ENCODE results near the gene ARHGEF25. TPM values are rescaled to one million over a fixed set of nuclear protein-coding genes. Genes with fewer than 3 reads are reported as not detected.
"Not testable (repeated sequence)": the region's sequence is repeated elsewhere in the genome, so short reads cannot be mapped to it uniquely, and the experiment has no call there.

The ARHGEF25 gene
- 0.87 TPM in 1 of 2 replicates, not detected in the other for total RNA-seq (2014; rRNA removed; shearing (Covaris generic); ENCODE audit: low replicate concordance)

DNA sequence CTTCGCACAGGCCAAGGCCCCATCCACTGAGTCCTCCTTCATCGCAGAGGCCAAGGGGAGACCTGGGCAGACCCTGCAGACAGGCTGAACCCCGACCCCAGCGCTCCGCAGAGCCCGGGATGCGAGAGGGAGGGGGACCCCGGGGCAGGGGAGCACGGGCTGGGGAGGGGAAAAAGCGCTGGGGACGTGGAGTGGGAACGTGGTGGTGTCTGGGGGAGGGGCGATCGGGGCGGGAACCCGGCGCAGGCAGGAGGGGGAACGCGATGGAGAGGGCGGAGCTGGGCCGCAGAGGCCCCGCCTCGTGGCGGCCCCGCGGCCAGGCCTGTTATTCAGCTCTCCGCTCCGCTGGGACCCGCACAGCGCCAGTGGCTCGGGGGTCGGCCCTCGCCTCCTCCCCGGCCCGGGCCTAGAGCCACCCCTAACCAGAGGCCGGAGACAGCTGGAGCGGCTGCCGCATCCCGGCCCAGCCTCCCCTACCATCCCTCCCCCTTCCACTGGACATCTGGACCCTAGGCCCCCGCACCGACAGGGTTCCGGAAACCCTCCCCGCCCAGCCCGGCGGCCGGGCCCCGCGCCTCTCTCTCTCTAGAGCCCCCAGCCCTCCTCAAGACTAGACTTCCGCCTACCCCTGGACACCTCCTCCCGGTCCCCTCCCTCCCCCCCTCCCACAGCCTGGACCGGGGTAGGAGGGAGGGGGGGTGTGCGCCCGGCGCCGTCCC is at the start of gene ARHGEF25:
ARHGEF25 (plus strand) TSS at position 328 of the 719 bp plus-strand sequence. CDS start 460 bp downstream, outside the sequence.
- no peaks in the 10 kb centered on the region for H4K20me1 ChIP-seq (ENCODE audit: insufficient read depth, low read depth, low read length)
- H3K36me3 ChIP-seq (ENCODE audit: insufficient read depth, low read length): no peaks in the 10 kb centered on the region
- H3K9ac ChIP-seq (ENCODE audit: low read length): peak within 1 kb of the TSS; percentile 54
- H3K79me2 ChIP-seq (ENCODE audit: low read length): no peaks in the 10 kb centered on the region
- peak within 1 kb of the TSS; percentile 63 for H3K4me2 ChIP-seq (ENCODE audit: low read depth, low read length, poor library complexity, severe bottlenecking)
- DNase-seq: peak; percentile 54
- peaks cover 28% of the 10 kb centered on the region for H3K4me1 ChIP-seq (ENCODE audit: low read length)
- no peaks in the 10 kb centered on the region for H3K9me2 ChIP-seq (replicated peaks; ENCODE audit: insufficient read depth, low read length)
- H3K27me3 ChIP-seq (ENCODE audit: low read length): no peaks in the 10 kb centered on the region
- no peak within 1 kb of the TSS for H3K27ac ChIP-seq (ENCODE audit: low read length)
- H2AFZ ChIP-seq (ENCODE audit: low read length): no peak within 1 kb of the TSS; the same call in 1 of the 2 replicates
- H3K9me3 ChIP-seq (ENCODE audit: low read length): no peaks in the 10 kb centered on the region
- H3K4me3 ChIP-seq (ENCODE audit: low read length): peak within 1 kb of the TSS; percentile 58; the same call in 1 of the 2 replicates

DNA sequence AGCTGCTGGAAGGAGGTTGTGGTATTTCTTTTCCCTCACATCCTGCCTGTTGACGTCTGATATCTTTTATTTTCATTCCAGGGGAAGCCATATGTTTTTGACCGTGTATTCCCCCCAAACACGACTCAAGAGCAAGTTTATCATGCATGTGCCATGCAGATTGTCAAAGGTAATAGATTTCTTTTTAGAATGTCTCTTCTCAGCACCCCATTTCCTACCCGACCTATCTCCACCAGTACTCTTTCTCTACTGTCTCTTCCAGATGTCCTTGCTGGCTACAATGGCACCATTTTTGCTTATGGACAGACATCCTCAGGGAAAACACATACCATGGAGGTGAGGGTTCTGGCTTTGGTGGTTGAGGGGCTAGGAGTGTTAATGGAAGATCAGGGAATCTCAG is 47.9 kb upstream of the ARHGEF25 start:
- Histone ChIP-seq H3K9me2 (replicated peaks; ENCODE audit: insufficient read depth, low read length) (no peaks in the 10 kb centered on the region), H3K36me3 (ENCODE audit: insufficient read depth, low read length) (peaks cover 15% of the 10 kb centered on the region; the same call in 1 of the 2 replicates), H3K9ac (ENCODE audit: low read length) (no peak overlapping the region), H2AFZ (ENCODE audit: low read length) (no peak overlapping the region), H3K4me2 (ENCODE audit: low read depth, low read length, poor library complexity, severe bottlenecking) (no peak overlapping the region), H3K9me3 (ENCODE audit: low read length) (no peaks in the 10 kb centered on the region), H3K27me3 (ENCODE audit: low read length) (no peaks in the 10 kb centered on the region), H3K4me3 (ENCODE audit: low read length) (no peak overlapping the region), H3K4me1 (ENCODE audit: low read length) (peaks cover 10% of the 10 kb centered on the region), H3K79me2 (ENCODE audit: low read length) (peaks cover 38% of the 10 kb centered on the region), H4K20me1 (ENCODE audit: insufficient read depth, low read depth, low read length) (no peaks in the 10 kb centered on the region), H3K27ac (ENCODE audit: low read length) (no peak overlapping the region)
- no peak for DNase-seq

DNA sequence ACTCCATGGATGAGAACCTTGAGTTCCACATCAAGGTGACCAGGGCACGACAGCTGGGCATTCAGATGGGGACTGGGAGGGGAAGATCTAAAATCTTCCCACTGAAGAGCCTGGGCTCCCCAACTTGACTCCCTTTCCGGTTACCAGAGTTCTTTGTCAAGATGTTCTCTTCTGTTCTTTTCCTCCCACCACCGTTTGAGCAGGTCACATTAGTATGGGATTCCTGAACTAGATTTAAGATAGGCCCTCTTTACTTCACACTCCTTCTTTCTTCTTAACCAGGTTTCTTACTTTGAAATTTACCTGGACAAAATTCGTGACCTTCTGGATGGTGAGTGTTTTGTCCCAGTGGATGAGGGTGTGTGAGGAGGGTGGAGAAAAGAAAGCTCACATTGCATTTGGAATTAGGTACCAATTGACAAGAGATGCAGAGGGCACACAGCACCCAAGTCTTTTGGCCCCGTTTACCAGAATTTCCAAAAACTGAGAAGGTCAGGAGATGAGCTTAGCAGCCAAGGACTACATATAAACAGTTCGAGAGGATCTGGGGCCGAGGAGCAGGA is 47.0 kb upstream of the ARHGEF25 start:
- Histone ChIP-seq H3K4me2 (ENCODE audit: low read depth, low read length, poor library complexity, severe bottlenecking) (no peak overlapping the region), H3K27me3 (ENCODE audit: low read length) (no peaks in the 10 kb centered on the region), H3K27ac (ENCODE audit: low read length) (no peak overlapping the region), H3K36me3 (ENCODE audit: insufficient read depth, low read length) (peaks cover 22% of the 10 kb centered on the region), H3K9me2 (replicated peaks; ENCODE audit: insufficient read depth, low read length) (no peaks in the 10 kb centered on the region), H3K9me3 (ENCODE audit: low read length) (no peaks in the 10 kb centered on the region), H3K9ac (ENCODE audit: low read length) (no peak overlapping the region), H4K20me1 (ENCODE audit: insufficient read depth, low read depth, low read length) (no peaks in the 10 kb centered on the region), H3K79me2 (ENCODE audit: low read length) (peaks cover 29% of the 10 kb centered on the region), H3K4me3 (ENCODE audit: low read length) (no peak overlapping the region), H3K4me1 (ENCODE audit: low read length) (peaks cover 10% of the 10 kb centered on the region), H2AFZ (ENCODE audit: low read length) (no peak overlapping the region)
- no peak for DNase-seq

DNA sequence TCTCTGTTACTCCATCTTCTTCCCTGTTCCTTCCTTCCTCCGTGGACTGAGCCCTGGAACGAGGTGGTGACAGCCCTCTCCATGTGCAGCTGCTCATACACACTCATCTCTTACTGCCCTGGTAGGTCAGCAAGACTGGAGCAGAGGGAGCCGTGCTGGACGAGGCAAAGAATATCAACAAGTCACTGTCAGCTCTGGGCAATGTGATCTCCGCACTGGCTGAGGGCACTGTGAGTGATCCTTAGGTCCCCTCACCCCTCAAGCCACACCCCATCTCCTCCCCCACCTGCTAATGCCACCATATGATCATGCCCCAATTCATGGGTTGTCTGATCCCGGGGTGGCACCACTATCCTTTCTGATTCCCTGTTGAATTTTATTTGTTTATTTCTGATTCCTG is 42.4 kb upstream of the ARHGEF25 start:
- Histone ChIP-seq H3K27me3 (ENCODE audit: low read length) (no peaks in the 10 kb centered on the region), H4K20me1 (ENCODE audit: insufficient read depth, low read depth, low read length) (no peaks in the 10 kb centered on the region), H3K9ac (ENCODE audit: low read length) (no peak overlapping the region), H3K9me3 (ENCODE audit: low read length) (no peaks in the 10 kb centered on the region), H3K27ac (ENCODE audit: low read length) (no peak overlapping the region), H3K4me1 (ENCODE audit: low read length) (no peaks in the 10 kb centered on the region), H3K9me2 (replicated peaks; ENCODE audit: insufficient read depth, low read length) (no peaks in the 10 kb centered on the region), H3K36me3 (ENCODE audit: insufficient read depth, low read length) (peaks cover 42% of the 10 kb centered on the region), H3K4me2 (ENCODE audit: low read depth, low read length, poor library complexity, severe bottlenecking) (no peak overlapping the region), H3K79me2 (ENCODE audit: low read length) (no peaks in the 10 kb centered on the region), H2AFZ (ENCODE audit: low read length) (no peak overlapping the region), H3K4me3 (ENCODE audit: low read length) (no peak overlapping the region)
- DNase-seq: no peak

- H2AFZ ChIP-seq (ENCODE audit: low read length): no peak overlapping the region
- H3K9ac ChIP-seq (ENCODE audit: low read length): no peak overlapping the region
- H3K4me3 ChIP-seq (ENCODE audit: low read length): no peak overlapping the region
- no peaks in the 10 kb centered on the region for H3K9me2 ChIP-seq (replicated peaks; ENCODE audit: insufficient read depth, low read length)
- no peaks in the 10 kb centered on the region for H3K9me3 ChIP-seq (ENCODE audit: low read length)
- H3K36me3 ChIP-seq (ENCODE audit: insufficient read depth, low read length): peaks cover 35% of the 10 kb centered on the region
- H3K27ac ChIP-seq (ENCODE audit: low read length): no peak overlapping the region
- H3K4me1 ChIP-seq (ENCODE audit: low read length): no peaks in the 10 kb centered on the region
- H4K20me1 ChIP-seq (ENCODE audit: insufficient read depth, low read depth, low read length): no peaks in the 10 kb centered on the region
- no peaks in the 10 kb centered on the region for H3K79me2 ChIP-seq (ENCODE audit: low read length)
- H3K27me3 ChIP-seq (ENCODE audit: low read length): no peaks in the 10 kb centered on the region
- no peak overlapping the region for H3K4me2 ChIP-seq (ENCODE audit: low read depth, low read length, poor library complexity, severe bottlenecking)
- DNase-seq: no peak
Measured at GRCh38 chr12:57569858-57570257, 41.4 kb upstream of the ARHGEF25 start.

- not testable (repeated sequence) for DNase-seq; H3K27me3 ChIP-seq (ENCODE audit: low read length); H3K4me3 ChIP-seq (ENCODE audit: low read length); H3K79me2 ChIP-seq (ENCODE audit: low read length); H2AFZ ChIP-seq (ENCODE audit: low read length); H3K27ac ChIP-seq (ENCODE audit: low read length); H3K9me2 ChIP-seq (replicated peaks; ENCODE audit: insufficient read depth, low read length); H3K4me2 ChIP-seq (ENCODE audit: low read depth, low read length, poor library complexity, severe bottlenecking); H3K4me1 ChIP-seq (ENCODE audit: low read length); H3K9ac ChIP-seq (ENCODE audit: low read length); H4K20me1 ChIP-seq (ENCODE audit: insufficient read depth, low read depth, low read length); H3K9me3 ChIP-seq (ENCODE audit: low read length)
- H3K36me3 ChIP-seq (ENCODE audit: insufficient read depth, low read length): peaks cover 37% of the 10 kb centered on the region
Measured at GRCh38 chr12:57570438-57570837, 40.8 kb upstream of the ARHGEF25 start.

- Histone ChIP-seq H3K9ac (ENCODE audit: low read length) (no peak overlapping the region), H3K4me1 (ENCODE audit: low read length) (no peaks in the 10 kb centered on the region)
Measured at GRCh38 chr12:57571926-57572762, 39.1 kb upstream of the ARHGEF25 start.

GRCh38 chr12:57574795-57575194 is 36.4 kb upstream of the ARHGEF25 start:
- H3K27me3 ChIP-seq (ENCODE audit: low read length): no peaks in the 10 kb centered on the region
- peaks cover 44% of the 10 kb centered on the region; the same call in 1 of the 2 replicates for H3K36me3 ChIP-seq (ENCODE audit: insufficient read depth, low read length)
- no peak overlapping the region for H3K9ac ChIP-seq (ENCODE audit: low read length)
- H3K27ac ChIP-seq (ENCODE audit: low read length): no peak overlapping the region
- H2AFZ ChIP-seq (ENCODE audit: low read length): no peak overlapping the region
- no peak overlapping the region for H3K4me2 ChIP-seq (ENCODE audit: low read depth, low read length, poor library complexity, severe bottlenecking)
- no peaks in the 10 kb centered on the region for H4K20me1 ChIP-seq (ENCODE audit: insufficient read depth, low read depth, low read length)
- no peaks in the 10 kb centered on the region for H3K79me2 ChIP-seq (ENCODE audit: low read length)
- no peaks in the 10 kb centered on the region for H3K4me1 ChIP-seq (ENCODE audit: low read length)
- no peaks in the 10 kb centered on the region for H3K9me2 ChIP-seq (replicated peaks; ENCODE audit: insufficient read depth, low read length)
- no peak for DNase-seq
- H3K9me3 ChIP-seq (ENCODE audit: low read length): no peaks in the 10 kb centered on the region
- no peak overlapping the region for H3K4me3 ChIP-seq (ENCODE audit: low read length)

More at GRCh38 chr12:57571926-57572762, 39.1 kb upstream of the ARHGEF25 start:
- peaks cover 50% of the 10 kb centered on the region for H3K36me3 ChIP-seq (ENCODE audit: insufficient read depth, low read length)
- DNase-seq: no peak
- no peak overlapping the region for H3K4me3 ChIP-seq (ENCODE audit: low read length)
- H2AFZ ChIP-seq (ENCODE audit: low read length): no peak overlapping the region
- H3K27me3 ChIP-seq (ENCODE audit: low read length): no peaks in the 10 kb centered on the region
- H4K20me1 ChIP-seq (ENCODE audit: insufficient read depth, low read depth, low read length): no peaks in the 10 kb centered on the region
- H3K79me2 ChIP-seq (ENCODE audit: low read length): no peaks in the 10 kb centered on the region
- no peak overlapping the region for H3K4me2 ChIP-seq (ENCODE audit: low read depth, low read length, poor library complexity, severe bottlenecking)
- H3K9me2 ChIP-seq (replicated peaks; ENCODE audit: insufficient read depth, low read length): no peaks in the 10 kb centered on the region
- no peaks in the 10 kb centered on the region for H3K9me3 ChIP-seq (ENCODE audit: low read length)
- no peak overlapping the region for H3K27ac ChIP-seq (ENCODE audit: low read length)

All from Karpas-422 (cell line).